NOMO-1 treated with dmso at 0.1 percent for 144 hours (cell line): Measurements from ENCODE around the gene SSBP2.
"Not testable (repeated sequence)": the region's sequence is repeated elsewhere in the genome, so short reads cannot be mapped to it uniquely, and the experiment has no call there.

Source experiments
- DNase-seq: peaks from one replicate; lab custom pipeline; 2025; ENCODE audit not compliant: unreplicated experiment; lab: John Stamatoyannopoulos, UW

Gene SSBP2

DNA sequence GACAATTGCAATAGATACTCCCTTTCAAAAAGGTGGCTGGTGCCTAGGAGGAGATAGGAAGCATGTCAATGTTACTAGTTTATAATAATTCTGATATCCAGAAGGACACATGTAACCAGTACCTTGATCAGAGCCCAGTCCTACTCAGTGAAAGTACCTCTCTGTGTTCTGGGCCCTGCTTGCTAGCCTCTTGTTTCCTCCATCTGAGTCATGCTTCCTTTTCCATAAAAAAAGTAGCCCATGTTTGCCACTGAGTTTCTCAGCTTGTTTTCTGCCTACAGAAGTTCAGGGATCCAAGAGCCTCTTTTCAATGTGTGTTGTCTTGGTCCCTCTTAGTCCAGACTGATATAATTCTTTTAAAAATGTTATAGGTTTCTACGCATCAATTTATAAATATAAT, 149.0 kb downstream of the SSBP2 start:
- no peak for DNase-seq

DNA sequence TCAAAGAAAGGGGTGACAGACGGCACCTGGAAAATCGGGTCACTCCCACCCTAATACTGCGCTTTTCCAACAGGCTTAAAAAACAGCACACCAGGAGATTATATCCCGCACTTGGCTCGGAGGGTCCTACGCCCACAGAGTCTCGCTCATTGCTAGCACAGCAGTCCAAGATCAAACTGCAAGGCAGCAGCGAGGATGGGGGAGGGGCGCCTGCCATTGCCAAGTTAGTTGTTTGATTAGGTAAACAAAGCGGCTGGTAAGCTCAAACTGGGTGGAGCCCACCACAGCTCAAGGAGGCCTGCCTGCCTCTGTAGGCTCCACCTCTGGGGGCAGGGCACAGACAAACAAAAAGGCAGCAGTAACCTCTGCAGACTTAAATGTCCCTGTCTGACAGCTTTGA, 158.8 kb downstream of the SSBP2 start:
- not testable (repeated sequence) for DNase-seq

DNA sequence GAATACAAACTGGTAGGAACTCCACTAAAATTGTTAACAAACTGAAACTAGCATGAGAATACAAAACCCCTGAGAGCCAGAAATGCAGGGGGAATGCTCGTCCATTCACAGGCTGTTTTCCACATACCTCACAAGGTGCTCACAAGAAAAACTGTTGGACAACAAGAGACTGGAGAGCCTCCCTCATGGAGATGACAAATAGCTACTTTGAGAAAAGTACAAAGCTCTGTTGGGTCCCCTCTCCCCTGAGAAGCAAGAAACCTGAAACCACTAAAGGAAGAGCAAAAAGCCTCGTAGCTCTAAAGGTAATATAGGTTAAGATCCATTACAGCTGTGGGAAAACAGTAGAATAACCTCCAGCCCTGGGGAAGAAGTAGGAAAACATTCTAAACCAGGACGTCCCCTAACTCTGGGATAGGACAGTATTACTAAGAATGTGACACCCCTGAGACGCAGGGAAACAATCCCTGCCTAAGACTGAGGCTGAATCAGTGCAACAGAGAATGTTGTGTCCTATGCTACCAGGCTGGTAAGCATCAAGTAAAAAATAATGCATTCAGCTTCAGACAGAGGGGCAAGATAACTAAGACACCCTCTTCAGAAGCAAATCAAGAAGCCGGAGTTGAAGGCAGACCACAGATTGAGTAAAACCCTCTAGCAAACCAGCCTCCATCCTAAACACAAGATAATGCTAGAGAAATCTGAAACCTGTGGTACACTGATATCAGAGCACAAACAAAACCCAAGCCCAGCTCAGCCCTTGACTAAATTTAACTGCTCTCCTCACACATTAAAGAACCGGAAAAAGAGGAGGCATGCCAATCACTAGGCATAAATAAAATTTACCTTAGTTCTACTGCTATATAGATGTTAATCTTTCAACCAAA, 160.2 kb downstream of the SSBP2 start:
- DNase-seq, result no peak

DNA sequence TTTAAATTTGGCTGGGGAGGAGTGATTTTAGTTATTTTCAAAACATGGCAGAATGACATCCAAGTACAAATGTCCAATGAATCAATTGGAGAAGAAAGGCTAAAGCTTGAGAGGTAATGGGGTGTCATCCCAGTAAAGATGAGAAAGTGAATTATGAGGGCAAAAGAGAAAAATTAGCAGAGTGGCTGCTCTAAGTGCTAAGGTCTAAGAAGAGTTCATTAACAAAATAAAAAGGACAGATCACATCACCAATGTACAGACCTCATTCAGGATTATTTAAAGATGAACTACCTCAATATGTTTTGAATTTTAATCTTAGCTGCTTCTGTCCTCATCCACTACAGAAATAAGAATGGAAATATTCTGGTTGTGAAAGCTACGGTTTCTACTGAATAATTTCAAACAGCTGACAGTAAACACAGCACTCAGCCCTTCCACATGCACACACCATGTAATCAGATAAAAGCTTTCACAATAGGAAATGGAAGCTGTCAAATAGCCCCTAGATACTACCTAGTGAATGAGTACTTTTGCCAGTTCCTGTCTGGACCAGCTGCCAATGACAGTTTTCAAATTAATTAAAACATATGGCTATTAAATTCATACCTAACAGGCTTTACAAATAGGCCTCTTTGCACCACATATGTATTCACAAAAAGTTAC, 171.5 kb downstream of the SSBP2 start:
- DNase-seq, result peak; percentile 59

DNA sequence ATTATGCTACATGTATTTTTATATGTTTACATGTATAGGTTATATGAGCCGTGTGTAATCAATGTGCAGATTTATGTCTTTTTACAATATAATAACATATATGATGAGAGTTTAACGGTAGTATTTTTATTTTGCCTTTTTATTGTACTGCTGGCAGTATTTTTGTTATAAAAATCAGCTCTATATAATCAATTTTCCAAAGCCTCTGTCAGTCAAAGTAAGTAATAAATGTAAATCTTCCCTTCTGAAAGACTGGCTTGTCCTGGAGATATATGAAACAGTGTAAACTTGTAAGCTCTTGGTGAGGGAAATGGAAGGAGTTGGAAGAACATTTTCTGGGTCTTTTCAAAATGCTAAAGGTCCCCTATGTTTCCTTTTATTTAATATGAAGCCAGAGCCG, 173.8 kb downstream of the SSBP2 start:
- DNase-seq, result no peak

DNA sequence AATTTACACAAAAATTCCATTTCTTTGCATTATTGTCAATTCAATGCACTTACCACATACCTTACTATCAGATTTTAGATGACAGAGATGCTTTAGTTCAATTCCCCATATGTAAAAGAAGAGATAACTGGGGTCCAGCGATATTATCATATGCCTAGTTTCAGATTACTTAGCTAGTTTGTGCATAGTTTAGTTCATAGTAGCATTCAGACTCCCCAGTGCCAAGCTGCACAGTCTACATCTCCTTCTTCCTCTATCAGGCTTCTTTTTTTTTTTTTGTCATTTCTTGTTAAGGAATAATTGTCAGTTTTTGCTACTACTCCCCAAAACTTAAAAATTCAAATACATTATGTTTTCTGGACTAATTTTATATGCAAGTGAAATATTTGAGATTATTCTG, 175.0 kb downstream of the SSBP2 start:
- no peak for DNase-seq

DNA sequence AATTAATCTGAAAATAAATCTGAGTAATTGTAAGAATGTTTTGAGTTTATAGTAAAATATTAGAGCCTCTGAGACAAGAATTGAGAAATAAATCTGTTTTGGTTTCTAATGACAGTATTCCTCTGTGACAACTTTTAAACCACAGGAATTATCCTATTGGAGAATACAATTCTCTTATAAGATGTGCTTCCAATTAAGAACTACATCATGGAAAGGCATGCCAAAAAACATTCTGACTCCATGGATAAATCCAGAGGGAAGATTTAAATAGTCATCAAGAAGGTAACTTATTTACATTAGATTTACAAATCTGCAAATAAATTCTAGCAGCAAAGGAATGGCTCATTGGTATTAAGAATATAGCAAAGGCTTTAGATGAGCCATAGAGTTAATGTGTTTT, 178.7 kb downstream of the SSBP2 start:
- no peak for DNase-seq

DNA sequence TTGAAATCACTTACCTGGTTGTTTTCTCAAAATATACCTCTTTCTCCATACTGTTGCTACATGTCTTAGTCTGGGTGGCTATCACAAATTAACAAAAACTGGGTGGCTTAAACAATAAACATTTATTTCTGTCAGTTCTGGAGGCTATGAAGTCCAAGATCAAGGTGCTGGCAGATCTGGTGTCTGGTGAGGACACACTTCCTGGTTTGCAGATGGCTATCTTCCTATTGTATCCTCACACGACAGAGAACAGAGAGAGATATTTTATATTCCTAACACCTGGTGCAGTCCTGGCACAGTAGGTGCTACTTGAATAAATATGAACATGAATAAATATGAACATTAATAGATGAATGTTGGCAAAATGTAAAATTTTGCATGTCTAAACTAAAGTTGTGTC, 192.7 kb downstream of the SSBP2 start:
- no peak for DNase-seq

DNA sequence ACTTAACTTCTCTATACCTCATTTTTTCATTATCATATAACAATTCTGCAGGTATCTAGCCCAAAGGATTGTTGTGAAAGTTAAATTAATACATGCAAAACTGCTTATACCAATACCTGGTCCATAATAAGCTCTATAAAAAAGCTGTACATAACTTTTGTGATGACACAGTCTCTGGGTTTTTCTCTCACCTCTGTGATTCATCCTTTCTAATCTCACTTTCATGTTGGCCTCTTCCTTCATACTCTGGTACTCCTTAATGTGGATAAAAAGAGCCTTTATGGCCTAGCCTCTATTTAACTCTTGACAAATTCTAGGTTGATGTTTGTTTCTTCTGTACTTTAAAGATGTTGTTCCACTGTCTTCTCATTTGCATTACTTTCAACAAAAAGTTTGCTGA, 194.1 kb downstream of the SSBP2 start:
- no peak for DNase-seq

DNA sequence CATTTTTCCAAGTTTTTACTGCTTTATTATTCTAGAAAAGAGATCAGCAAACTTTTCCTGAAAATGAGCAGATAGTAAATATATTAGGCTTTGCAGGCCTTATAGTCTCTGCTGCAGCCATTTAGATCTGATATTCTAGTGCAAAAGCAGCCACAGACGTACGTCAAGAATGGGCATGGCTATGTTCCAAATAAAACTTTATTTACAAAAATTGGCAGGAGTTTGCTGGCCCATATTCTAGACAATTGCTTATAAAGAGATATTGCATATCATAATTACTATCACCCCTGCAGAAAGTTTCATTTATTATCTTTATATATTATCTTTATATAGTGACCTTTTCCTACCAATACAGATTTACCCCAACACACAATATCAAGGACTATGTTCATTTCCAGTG, 195.0 kb downstream of the SSBP2 start:
- DNase-seq, result no peak

DNA sequence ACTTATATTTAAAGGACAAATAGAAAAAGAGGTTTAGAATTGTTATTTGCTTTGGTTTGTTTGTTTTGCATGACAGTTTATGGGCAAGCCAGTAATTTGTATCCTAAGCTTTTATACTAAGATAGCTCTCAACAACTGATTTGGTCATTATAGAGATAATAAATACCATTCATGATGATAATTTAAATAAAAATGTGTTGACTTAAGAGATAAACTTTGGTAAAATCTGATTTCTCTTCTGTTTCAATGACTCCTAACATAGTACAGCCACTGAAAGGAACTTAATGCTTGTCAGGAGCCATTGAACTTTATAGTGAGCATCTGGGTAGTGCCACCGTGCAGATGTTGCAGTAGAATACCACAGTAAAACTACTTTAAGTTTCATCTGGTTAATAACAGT, 196.2 kb downstream of the SSBP2 start:
- DNase-seq, result no peak

DNA sequence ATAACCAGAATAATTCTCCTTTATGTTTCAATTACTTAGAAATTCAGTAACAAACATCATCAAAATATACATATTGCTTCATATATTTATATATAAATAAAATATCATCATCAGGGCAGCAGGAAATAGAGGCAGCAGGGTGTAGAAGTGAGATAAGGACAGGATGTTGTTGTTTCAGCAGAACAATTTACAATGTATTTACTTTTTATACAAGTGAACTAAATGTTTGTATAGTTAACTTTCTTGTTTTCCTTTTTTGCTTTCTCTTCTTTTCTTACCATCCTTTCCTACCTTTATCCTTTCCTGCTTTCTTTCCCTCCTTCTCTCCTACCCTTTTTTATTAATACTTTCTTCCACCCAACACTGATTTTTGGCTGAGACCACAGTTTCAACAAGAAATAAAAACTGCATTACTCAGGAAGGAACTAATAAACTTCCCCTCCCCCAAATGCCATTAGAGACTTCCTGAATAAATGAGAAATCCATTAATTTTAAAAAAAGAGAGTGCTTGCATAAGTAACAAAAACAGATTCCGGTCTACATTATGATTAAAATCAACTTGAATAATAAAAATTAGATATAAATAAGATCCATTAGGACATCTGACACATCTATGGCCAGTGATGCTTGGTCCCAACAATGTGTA, 197.2 kb downstream of the SSBP2 start:
- no peak for DNase-seq

DNA sequence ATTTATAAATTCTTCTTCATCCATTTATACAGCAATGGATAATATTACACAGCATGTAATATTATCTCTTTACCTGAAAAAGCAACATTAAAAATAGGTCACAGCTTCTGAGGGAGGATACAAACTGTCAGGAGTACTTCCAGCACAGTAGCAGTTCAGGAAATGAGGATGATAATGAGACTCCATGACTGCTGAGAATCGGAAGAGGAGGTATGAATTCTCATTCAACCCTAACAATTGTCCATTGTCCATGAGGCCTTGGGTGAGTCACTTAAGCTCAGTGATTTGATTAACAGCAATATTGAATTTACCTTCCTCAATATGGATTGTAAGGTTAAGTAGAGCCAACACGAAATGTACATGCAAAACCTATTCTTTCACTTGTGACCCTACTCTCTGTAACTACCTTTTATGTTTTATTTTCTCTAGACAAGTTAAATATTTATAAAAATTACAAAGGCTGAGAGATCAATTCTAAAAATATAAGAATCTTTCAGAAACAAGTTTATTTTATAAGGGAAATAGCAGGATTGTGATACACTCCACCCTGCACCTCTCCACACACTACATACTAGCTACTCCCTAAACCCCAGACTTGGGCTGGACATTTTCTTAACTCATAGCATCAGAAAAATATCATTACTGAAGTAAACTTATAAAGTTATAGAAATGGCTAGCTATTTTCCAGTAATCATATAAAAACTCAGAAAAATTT, 197.9 kb downstream of the SSBP2 start:
- no peak for DNase-seq

DNA sequence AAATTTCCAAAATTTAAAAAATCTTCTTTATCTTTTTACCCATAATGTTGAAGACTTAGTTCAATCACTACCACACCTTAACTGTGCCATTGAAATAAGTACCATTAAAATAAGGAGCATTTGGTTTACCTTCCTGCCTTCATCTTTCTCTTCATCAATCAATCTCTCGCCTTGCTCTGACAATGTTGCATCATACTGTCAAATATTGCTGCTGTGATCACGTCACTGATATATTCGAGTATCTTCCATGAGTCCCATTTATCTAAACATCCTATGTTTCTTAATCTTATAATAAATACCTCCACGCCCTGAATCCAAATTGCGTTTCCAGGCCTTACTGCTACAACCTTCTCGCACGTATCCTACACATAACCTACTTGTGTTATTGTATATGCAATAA, 201.8 kb downstream of the SSBP2 start:
- DNase-seq, result no peak

DNA sequence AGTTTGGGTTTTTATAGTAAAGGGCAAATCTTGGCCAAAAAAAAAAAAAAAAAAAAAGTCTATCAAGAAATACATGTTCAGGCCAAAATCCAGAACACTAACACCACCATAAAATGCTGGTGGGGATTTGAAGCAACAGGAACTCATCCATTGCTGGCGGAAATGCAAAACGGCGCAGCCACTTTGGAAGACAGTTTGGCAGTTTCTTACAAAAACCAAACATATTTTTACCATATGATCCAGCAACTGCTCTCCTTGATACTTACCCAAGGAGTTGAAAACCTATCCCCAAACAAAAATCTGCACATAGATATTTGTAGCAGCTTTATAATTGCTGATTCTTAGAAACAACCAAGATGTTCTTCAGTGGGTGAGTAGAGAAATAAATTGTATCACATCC, 203.9 kb downstream of the SSBP2 start:
- no peak for DNase-seq

DNA sequence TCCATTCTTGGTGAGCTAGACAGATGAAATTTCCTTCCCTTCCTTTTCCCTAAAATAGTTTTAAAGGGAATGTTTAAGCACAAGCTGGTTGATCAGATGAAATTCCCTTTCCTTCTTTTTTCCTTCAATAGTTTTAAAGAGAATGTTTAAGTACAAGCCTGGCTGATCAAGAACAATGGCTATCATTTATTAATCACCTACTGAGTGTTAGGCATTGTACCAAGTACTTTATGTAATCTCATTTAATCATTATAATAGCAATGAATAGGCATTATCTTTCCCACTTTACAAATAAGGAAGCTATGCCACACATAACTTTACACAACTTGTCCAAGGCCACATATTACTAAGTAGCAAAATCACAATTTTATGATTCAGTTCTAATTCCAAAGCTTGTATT, 205.0 kb downstream of the SSBP2 start:
- no peak for DNase-seq

DNA sequence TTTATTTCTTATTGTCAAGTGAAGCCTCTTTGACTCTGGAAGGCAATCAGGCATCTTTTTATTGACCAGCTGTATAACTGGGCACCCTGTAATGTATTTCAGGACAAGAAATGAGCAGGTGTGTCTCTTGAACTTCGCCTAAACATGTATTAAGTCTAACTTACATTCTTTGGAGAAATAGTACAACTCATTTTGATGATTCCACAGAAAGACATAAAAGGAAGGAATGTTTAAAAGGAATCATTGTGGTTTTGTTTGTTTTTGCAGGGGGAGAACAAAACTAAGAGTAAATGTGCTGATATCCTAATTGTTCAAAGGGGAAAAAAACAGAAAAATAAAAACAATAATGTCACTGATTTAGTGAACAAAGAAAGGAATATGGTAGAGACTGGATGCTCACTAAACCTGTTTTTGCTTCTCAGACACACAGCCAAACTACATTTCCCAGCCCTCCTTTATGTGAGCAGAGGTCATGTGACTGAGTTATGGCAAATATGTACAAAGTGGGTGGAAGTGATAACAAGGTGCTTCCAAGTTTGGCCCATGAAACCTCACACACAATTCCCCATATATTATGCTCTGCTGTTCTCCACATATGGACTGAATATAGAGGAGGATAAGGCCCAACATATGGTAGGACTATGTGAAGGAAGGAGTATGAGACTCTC, 206.4 kb downstream of the SSBP2 start:
- no peak for DNase-seq

DNA sequence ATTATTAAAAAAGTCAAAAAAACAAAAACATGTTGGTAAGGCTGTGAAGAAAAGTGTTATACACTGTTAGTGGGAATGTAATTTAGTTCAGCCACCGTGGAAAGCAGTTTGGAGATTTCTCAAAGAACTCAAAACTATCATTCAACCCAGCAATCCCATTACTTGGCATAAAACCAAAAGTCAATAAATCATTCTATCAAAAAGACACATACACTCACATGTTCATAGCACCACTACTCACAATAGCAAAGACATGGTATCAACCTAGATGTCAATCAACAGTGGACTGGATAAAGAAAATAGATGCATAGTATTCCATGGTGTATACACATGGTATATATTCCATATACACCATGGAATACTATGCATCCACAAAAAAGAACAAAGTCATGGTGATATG, 208.7 kb downstream of the SSBP2 start:
- DNase-seq, result no peak

DNA sequence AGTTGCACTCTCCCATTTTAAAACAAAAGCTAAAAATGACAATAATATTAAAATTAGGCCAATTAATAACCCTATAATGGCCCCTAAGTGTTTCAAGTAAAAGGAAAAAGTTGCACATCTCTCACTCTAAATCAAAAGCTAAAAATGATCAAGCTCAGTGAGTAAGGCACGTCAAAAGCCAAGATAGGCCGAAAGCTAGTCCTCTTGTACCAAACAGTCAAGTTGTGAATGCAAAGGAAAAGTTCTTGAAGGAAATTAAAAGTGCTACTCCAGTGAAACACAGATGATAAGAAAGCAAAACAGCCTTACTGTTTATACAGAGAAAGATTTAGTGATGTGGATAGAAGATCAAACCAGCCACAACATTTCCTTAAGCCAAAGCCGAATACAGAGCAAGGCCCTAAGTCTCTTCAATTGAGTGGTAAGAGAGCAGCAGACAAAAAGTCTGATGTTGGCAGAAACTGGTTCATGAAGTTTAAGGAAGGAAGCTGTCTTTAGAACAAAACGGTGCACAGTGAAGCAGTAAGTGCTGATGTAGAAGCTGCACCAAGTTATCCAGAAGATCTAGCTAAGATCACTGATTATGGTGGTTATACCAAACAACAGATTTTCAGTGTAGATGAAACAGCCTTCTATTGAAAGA, 212.9 kb downstream of the SSBP2 start:
- DNase-seq, result no peak

DNA sequence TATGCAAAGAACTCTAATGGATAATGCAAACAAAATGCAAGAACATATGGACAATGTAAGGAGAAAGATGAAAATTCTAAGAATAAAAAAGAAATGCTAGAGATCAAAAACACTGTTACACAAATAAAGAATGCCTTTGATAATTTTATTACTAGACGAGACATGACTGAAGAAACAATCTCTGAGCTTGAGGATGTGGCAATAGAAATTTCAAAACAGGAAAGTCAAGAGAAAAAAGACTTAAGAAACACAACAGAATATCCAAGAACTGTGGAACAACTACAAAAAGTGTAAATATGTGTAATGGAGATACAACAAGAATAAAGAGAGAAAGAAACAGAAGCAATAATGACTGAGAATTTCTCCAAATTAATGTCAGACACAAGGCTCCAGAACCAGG, 216.5 kb downstream of the SSBP2 start:
- no peak for DNase-seq
